IPS-NIHi7 (cell line): ENCODE data around the gene MAGIX.

Source experiments
- DNase-seq: peaks from one replicate; pipeline ENCODE4 v3.0.0; 2012; ENCODE audit warnings: mixed read lengths; ENCODE audit errors: extremely low spot score

Gene MAGIX

DNA sequence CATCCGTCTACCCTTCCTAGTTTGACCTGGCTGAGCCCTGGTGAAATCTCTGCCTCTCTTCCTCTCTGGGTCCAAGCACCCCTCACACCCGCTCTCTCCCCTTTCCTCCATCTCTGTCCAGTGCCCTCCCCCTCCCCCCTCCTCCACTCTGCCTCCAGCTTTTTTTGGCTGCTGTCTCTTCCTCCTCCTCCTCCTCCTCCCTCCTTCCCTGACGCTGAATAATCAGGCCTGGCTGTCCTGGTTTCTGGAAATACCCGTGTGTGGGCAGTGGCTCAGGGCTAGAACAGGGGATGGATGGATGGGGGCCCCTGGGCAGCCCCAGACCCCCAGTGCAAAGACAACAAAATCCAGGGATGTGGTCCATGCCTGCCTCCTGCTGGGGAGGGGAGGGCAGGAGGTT is 42.2 kb downstream of the MAGIX start:
- no peak for DNase-seq

DNA sequence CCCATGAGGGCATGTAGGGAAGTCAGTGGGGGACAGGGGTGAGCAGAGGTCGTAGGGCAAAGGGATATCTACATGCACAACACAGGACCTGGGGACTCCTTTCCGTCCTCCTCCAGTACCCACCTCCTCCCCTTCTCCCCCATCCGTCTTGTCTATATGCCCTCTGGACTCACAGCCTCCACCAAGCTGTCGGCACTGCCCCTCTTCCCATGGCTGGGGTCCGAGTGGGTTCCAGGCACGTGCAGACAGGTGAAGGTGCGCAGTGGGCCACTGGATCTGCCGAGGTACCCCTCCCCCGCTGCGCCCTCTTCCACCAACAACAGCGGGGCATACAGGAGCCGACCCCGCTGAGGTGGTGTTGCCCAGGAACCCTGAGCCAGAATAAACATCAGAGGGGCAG is 42.9 kb downstream of the MAGIX start:
- no peak for DNase-seq

DNA sequence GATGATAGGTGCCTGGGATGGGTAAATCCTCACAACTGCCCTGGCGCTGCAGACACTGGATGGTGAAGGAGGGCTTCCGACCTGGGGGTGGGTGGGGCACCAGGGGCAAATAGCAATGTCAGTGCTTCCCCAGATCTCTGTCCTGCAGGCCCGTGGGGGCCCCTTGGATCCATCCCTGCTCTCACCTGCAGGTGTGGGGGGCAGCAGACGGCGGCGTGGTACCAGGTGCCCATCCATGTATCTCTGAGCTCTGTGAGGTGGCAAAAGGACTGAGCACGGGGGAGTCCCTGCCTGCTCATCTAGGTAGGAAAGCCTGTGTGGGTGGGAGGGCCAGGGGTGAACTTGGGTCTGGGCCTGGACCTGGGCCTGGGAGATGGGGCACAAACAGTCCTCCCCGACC is 44.0 kb downstream of the MAGIX start:
- no peak for DNase-seq

DNA sequence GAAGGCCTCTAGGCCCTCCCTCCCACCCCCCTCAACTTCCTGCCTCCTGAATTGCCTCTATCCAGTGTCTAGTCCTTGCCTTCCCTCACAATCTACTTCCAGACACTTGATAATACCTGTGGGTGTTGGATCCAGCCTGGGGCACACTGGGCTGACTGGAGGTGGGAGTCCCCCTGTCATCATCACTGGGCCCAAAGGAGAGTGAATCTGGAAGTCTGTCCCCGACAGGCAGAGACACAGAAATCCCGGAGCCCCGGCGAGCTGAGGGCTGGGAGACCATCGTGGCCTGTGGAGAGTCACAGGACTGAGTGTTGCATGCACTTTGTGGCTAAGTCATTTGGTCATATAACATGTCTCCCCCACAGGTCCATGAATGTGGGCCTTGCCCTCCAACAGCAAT is 45.8 kb downstream of the MAGIX start:
- no peak for DNase-seq

DNA sequence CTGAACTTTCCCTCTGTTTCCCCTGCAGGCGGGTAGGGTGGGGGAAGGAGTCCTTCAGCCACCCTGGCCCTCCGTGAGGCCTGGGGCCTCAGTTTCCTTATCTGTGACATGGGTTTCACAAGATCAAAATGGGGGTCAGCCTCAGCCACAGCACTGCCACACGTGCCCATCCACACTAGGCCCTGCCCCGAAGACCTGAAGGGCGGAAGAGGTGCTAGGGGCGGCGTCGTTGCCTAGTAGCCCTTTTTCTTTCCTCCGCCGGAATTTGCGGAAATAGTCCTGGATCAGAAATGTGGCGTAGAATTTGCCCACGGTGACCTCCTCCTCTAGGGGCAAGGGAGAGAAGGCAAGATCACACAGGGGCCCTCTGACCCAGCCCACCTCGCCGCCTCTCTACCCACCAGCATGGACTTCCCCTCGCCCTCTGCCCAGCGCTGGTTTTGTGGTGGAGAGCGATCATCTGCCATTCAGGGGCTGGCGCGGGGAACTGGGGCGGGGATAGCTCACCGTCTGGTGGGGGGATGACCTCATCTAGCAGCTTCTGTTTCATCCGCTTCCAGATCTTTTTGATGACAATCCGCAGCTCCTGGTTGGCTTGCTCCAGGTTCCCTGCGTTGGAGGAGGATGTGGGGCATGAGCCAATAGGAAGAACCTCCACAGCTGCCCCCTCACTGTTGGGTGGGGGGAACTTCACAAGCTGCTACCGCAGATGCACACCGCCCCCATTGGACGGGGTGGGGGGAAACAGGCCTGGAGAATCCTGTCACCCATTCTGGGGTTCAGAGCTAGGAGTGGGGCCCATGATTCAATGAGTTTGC is 47.1 kb downstream of the MAGIX start:
- peak; percentile 58 for DNase-seq

DNA sequence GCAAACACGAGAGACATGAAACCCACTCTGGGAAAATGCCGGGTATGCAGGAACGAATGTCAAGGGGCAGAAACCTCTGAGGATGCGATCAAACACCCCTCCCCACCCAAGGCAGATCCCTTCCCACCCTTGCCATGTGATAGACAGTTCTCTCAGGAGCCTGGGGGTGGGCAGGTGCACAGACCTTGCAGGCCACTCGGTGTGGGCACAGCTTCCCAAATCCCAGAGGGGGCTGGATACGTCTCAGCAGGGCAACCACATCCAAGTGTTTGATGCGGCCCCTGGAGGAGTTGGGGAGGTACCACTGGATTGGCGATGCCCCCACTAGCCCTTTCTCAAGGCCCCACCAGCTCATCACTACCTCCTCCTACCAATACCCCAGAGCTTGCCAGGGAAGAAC is 47.8 kb downstream of the MAGIX start:
- DNase-seq = no peak

DNA sequence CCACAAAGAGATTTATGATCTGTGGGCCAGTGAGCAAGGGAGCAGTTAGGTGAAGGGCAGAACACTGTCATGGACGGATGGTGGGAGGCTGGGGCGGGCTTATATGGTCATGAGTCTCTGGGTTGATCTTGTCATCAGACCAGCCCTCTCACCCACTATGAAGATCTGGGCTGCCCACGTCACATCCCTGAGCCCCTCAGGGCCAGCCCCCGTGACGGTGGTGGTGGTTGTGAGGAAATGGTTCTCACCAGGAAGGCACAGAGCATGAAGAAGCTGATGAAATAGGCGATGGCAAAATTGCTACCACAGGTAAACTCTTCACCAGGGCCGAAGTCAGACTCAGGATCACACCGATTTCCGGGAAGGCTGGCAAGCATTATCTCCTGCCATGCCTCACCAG is 48.5 kb downstream of the MAGIX start:
- no peak for DNase-seq

DNA sequence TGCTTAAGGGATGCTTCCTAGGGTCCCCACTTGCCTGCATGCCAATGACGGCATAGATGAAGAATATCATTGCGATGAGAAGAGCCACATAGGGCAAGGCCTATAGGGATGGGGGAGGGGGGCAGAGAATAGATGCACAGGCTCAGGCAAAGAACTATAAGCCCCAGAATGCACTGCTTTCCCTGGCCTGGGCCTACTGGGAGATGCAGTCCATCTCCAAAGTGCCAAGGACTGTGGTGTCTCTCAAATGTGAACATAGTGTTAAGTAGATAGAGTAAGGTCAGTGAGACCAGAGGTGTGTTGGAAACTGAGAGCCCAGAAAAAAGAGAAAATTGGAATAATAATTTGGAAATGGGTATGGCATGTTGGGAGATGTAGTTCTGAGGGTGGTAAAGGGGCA is 49.7 kb downstream of the MAGIX start:
- DNase-seq = no peak

DNA sequence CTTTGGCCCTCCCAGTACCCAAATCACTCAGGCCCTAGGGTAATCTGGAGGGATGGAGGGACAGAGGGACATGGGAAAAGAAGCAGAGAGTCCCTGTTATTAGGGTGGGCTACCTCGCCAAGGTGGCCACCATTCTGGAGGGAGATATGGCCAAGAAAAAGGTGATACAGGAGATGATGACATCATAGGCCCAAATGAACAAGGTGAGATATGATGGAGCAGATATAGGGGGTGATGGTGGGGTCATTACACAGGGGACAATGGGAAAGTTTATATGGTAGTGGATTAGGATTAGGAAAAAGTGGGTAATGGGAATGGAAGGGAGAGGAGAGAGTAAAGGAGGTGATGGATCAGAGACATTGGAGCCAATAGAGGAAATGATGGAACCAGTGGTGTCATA is 50.3 kb downstream of the MAGIX start:
- DNase-seq = no peak

DNA sequence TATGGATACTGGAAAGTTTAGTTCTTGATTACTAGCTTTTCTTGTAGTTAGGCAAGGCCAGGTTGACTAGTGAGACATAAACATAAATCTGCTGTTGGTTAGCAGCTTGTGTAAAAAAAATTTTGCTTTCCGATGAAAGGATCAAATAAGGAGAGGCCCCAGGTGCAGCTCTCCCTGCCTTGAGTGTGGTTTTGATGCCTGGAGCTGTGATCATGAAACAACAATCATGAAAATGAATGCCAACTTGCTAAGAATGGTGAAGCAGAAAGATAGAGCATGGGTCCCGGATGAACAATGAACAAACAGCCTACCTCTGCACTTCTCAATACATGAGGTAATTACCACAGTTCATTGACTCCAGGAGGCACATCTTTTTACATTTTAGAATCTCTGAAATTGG is 51.9 kb downstream of the MAGIX start:
- DNase-seq = no peak

DNA sequence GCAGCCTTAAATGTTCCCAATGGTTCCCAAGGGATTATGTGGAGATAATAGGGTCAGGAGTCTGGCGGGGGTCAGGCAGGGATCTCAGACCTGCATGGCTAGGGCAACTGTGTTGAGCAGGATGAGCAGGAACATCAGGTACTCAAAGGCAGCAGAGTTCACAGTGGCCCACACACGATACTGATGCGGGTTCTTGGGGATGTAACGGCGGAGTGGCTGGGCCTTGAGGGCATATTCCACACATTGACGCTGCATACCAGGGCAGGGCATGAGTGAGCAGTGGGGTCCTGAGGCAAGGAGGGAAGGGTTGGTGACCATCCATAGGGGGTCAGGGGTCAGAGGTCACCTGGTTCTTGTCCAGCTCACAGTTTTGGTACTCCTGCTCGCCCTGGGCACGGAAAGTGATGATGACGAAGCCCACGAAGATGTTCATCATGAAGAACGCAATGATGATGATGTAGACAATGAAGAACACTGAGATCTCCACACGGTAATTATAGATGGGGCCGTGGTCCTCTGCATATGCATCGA is 52.5 kb downstream of the MAGIX start:
- DNase-seq = no peak
